Heart left ventricle (tissue), 13 donors: ENCODE results near the gene TOMM40L.

Experiments
- CTCF ChIP-seq, 12 donors: fragments of 200-600 bp; sonication (generic) in 4 of 12; IDR thresholded peaks; one replicate each; pipeline versions ENCODE4 v1.5.0 to v1.8.0; 2018 to 2022; ENCODE audit warnings: antibody characterized with exemption in 12 of 12, mild to moderate bottlenecking in 5 of 12
- POLR2A ChIP-seq, 2 donors: fragments of 450-650 bp; IDR thresholded peaks; one replicate each; pipeline ENCODE4 v1.6.1; 2017; ENCODE audit warnings: antibody characterized with exemption in 2 of 2, mild to moderate bottlenecking in 2 of 2, moderate library complexity in 2 of 2
- donor health status: ischemic (EF 13 %, LVEDD 7.1; RV severe dilation, severe dysfunction).
- donor health status: DM: no; HTN: yes; CAD: no.
- donor health status: DM: no; HTN: no; CAD: no.
- donor health status: ischemic (EF 25% LVEDD 6.9; RV normal size, moderate dysfunction).
- donor health status: ischemic (EF 25% LVEDD 5.7; RV mildly dilated, moderate dysfunction).
- donor health status: ischemic (EF 35%, LVEDD 5.7; RV mildly dilated, moderate dysfunction).
- donor health status: nonischemic (EF 11% LVEDD 7.7; RV severe dilation, severe dysfunction).
- donor health status: DM: yes; HTN: yes; CAD: no.
- donor health status: PGD.
- donor health status: ischemic (EF 29% LVEDD 5.4; RV normal size, mild dysfunction).
- donor health status: nonischemic (EF 23%, LVEDD 6.1; RV moderate dilation, normal function).

- TF ChIP-seq CTCF (IDR thresholded peaks at IDR 0.05) = no peak
- peak in 1 of 2 donors; percentile 28 for TF ChIP-seq POLR2A (IDR thresholded peaks at IDR 0.05)
Observed at GRCh38 chr1:161216945-161217712, 8.7 kb upstream of the TOMM40L start.
